ENCODE measurements around the gene KCNQ1. TPM values are rescaled to one million over a fixed set of nuclear protein-coding genes. Genes with fewer than 3 reads are reported as not detected.

The KCNQ1 gene
- total and polyA plus RNA-seq, 2 of the 13 experiments (the other 11 are each of a cell fraction or from before 2014, with no cell fraction given), result 0.02 to 0.08 TPM

- no peak for TF ChIP-seq ZMAT5 (CRISPR knock-in tag; IDR thresholded peaks at IDR 0.05; ENCODE audit: borderline replicate concordance, low read depth)
- TF ChIP-seq MXD4 (CRISPR knock-in tag; IDR thresholded peaks at IDR 0.05), result no peak
- no peak for TF ChIP-seq ZNF7 (CRISPR knock-in tag; IDR thresholded peaks at IDR 0.05)
- no peak for TF ChIP-seq ZNF484 (CRISPR knock-in tag; IDR thresholded peaks at IDR 0.05; ENCODE audit: borderline replicate concordance, low read depth)
- TF ChIP-seq, protein P1, sequence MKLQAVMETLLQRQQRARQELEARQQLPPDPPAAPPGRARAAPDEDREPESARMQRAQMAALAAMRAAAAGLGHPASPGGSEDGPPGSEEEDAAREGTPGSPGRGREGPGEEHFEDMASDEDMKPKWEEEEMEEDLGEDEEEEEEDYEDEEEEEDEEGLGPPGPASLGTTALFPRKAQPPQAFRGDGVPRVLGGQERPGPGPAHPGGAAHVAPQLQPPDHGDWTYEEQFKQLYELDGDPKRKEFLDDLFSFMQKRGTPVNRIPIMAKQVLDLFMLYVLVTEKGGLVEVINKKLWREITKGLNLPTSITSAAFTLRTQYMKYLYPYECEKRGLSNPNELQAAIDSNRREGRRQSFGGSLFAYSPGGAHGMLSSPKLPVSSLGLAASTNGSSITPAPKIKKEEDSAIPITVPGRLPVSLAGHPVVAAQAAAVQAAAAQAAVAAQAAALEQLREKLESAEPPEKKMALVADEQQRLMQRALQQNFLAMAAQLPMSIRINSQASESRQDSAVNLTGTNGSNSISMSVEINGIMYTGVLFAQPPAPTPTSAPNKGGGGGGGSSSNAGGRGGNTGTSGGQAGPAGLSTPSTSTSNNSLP (IDR thresholded peaks at IDR 0.05; ENCODE audit: low read depth, low read length), result no peak
- TF ChIP-seq RARA (CRISPR knock-in tag; IDR thresholded peaks at IDR 0.05), result no peak
- TF ChIP-seq ZNF343 (CRISPR knock-in tag; IDR thresholded peaks at IDR 0.05), result no peak
These were observed 440.9 kb downstream of the KCNQ1 start, which contains the start of gene CDKN1C (continued) for GRCh38 chr11:2885678-2886081.

DNA sequence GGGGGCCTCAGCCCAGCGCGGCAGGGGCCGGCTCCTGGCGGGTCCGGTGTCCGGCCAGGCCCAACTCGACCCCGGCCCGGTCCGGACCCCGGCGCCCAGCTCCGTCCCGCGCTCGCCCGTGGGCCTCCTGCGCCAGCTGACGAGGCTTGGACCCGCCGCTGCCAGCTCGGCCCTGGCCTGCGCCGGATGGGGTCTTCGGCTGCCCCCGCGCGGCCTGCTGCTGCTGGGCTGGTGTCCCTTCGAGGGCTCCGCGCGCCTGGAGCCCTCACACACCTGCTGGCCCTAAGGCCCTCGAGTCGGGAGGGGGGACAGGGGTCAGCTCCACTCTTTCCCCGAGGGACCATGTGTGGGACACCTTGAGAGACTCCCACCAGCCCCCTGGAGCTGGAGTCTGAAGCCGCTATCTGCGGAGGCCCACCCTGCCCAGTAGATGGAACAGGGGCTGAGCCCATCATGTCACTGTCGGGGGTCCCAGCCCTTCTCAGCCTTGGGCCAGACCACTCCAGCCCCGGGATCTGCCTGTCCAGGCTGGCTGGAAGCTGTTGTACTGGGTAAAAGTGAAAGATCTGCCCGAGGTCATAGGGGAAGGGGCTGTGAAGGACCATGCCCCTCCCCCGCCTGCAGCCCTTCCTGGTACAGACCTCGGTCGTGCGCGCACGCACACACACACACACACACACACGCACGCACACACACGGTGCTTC lies 441.5 kb downstream of the KCNQ1 start:
- in situ Hi-C loops (cut with HindIII; ENCODE audit: extremely low pct_ligation_motif_present, low pct_unique_long_range_greater_than_20kb), result loop anchor here (5.0 kb wide), 1 partner anchor 354 kb away; no protein-coding TSS in a partner anchor
- no peak overlapping the region for H3K27ac ChIP-seq (ENCODE audit: extremely low read length, insufficient read depth, low read length)
- H3K79me2 ChIP-seq (ENCODE audit: insufficient read depth, low read length), result no peaks in the 10 kb centered on the region
- H3K36me3 ChIP-seq (replicated peaks in 1 of 2; ENCODE audit: control insufficient read depth in 1 of 2, insufficient read depth in 2 of 2, low read length in 2 of 2), result no peaks in the 10 kb centered on the region
- no peak overlapping the region for H2AFZ ChIP-seq (ENCODE audit: low read length)
- FAIRE-seq (no peak), DNase-seq (ENCODE audit: low spot score) (no peak), ATAC-seq (no peak)
- H3K9ac ChIP-seq (ENCODE audit: insufficient read depth, low read depth, low read length), result no peak overlapping the region
- peaks cover 6 to 29% of the 10 kb centered on the region in 2 experiments; a peak in 4 of 5 replicates for H3K27me3 ChIP-seq (ENCODE audit: control insufficient read depth in 1 of 2, insufficient read depth in 2 of 2, low read length in 2 of 2)
- H4K20me1 ChIP-seq (ENCODE audit: insufficient read depth, low read length), result no peaks in the 10 kb centered on the region
- no TSS peak for BruUV-seq (replicated peaks)
- no peak for TF ChIP-seq ZNF615 (CRISPR knock-in tag; IDR thresholded peaks at IDR 0.05; ENCODE audit: borderline replicate concordance)
- 0 out of 2 replicates have a peak, but pooled peaks have one; percentile 8 for TF ChIP-seq ZNF281 (CRISPR knock-in tag; IDR thresholded peaks at IDR 0.05; ENCODE audit: borderline replicate concordance)
- intact Hi-C loops (cut with micrococcal nuclease; ENCODE audit: unreplicated experiment), result loop anchor here (5.0 kb wide), 1 partner anchor 194 kb away; no protein-coding TSS in a partner anchor
- 83% methylated on average over 7 of the region's 49 CpGs for WGBS (ENCODE audit: low lambda C conversion rate)
- peaks cover 25% of the 10 kb centered on the region for H3K4me1 ChIP-seq (ENCODE audit: insufficient read depth, low read length)
- CTCF ChIA-PET (ENCODE audit: low intra/inter-chr PET ratio, low total read pairs), result interaction anchor here (8.6 kb wide), 1 partner anchor 354 kb away, joined by 148 read pairs; no protein-coding TSS in a partner anchor
- no peaks in the 10 kb centered on the region for H3K9me3 ChIP-seq (ENCODE audit: low read length)
- no peak overlapping the region for H3K4me3 ChIP-seq (replicated peaks in 1 of 3; ENCODE audit: insufficient read depth in 1 of 3, low read depth in 2 of 3, low read length in 3 of 3)
- H3K4me2 ChIP-seq (ENCODE audit: low read depth, low read length), result no peak overlapping the region
- POLR2A ChIA-PET, result no interaction called here

All from HepG2 (cell line).